Activated CD4-positive, alpha-beta T cell treated with anti-CD3 and anti-CD28 coated beads for 36 hours (primary cell): ENCODE data around the gene SGCG. TPM values are rescaled to one million over a fixed set of nuclear protein-coding genes. Genes with fewer than 3 reads are reported as not detected.

Experiments used
- ATAC-seq: fragments of 200-7000 bp; cut with Tn5 transposase; one replicate; pipeline ENCODE4 v1.10.0; 2021; ENCODE audit warnings: mild to moderate bottlenecking, moderate library complexity
- CTCF ChIA-PET: fragments of 350-600 bp; sonication (Branson Sonifier 250); formaldehyde crosslinking; loops from one replicate; lab custom pipeline; 2021; ENCODE audit warnings: antibody characterized with exemption; lab: Charles Lee
- POLR2A ChIA-PET: fragments of 350-600 bp; sonication (Branson Sonifier 250); formaldehyde crosslinking; loops from one replicate; lab custom pipeline; 2021; ENCODE audit warnings: antibody characterized with exemption, inconsistent platforms; lab: Charles Lee
- DNase-seq: peaks from one replicate; pipeline ENCODE4 v3.0.0-alpha.2; 2020
- H3K27ac Mint-ChIP-seq: one replicate; pipeline ENCODE4 v1.8.0; 2021; ENCODE audit warnings: mixed read lengths
- H3K27me3 Mint-ChIP-seq: one replicate; pipeline ENCODE4 v1.8.0; 2021; ENCODE audit warnings: mixed read lengths
- H3K36me3 Mint-ChIP-seq: one replicate; pipeline ENCODE4 v1.8.0; 2021; ENCODE audit warnings: low read depth, mixed read lengths
- H3K4me1 Mint-ChIP-seq: one replicate; pipeline ENCODE4 v1.8.0; 2021; ENCODE audit warnings: mixed read lengths
- H3K4me3 Mint-ChIP-seq: one replicate; pipeline ENCODE4 v1.8.0; 2021; ENCODE audit warnings: mild to moderate bottlenecking, moderate library complexity, mixed read lengths
- H3K9me3 Mint-ChIP-seq: one replicate; pipeline ENCODE4 v1.8.0; 2021; ENCODE audit warnings: low read depth, mixed read lengths
- intact Hi-C, 2 experiments: fragments of 100-400 bp; cut with DNase I in 1 of 2; cut with micrococcal nuclease in 1 of 2; formaldehyde crosslinking; loops; one replicate each; pipeline versions ENCODE4 v1.14.2 to v1.15.1; 2022 to 2024; cut with DNase I, micrococcal nuclease
- total RNA-seq, 2 experiments: library from RNA; stranded (reverse); gene quantifications; one replicate each; pipeline ENCODE4 v1.2.3, GENCODE V29; 2021

SGCG gene
- total RNA-seq, 2 experiments from 2014 or later: not detected

DNA sequence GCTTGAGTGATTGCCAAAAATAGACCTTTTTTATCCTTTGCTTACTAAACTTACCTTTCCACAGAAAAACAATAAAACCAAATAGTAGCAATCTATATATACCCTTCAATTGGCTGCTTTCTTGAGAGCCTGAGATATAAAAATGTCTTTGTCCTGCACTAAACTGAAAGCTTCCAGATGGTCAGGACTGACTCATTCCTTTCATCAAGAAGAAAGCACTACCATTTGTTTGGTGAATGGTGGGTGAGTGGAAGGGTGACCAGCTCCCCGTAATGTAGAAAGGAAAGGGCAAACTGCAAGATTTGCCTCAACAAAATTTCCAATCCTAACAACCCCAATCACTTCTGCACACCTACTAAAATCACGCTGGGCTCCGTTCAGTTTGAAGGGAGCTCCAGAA is 184.9 kb downstream of the SGCG start:
- no peak overlapping the region for H3K4me3 Mint-ChIP-seq
- intact Hi-C loops: no loop called here
- H3K9me3 Mint-ChIP-seq: no peaks in the 10 kb centered on the region
- no peaks in the 10 kb centered on the region for H3K4me1 Mint-ChIP-seq
- no peak overlapping the region for H3K27ac Mint-ChIP-seq
- ATAC-seq (no peak), DNase-seq (no peak)
- ChIA-PET POLR2A (interaction anchor here (0.7 kb wide), 1 partner anchor 10 kb away, joined by 3 read pairs; no protein-coding TSS in a partner anchor), CTCF (no interaction called here)
- H3K27me3 Mint-ChIP-seq: no peaks in the 10 kb centered on the region
- peaks cover 68% of the 10 kb centered on the region for H3K36me3 Mint-ChIP-seq

DNA sequence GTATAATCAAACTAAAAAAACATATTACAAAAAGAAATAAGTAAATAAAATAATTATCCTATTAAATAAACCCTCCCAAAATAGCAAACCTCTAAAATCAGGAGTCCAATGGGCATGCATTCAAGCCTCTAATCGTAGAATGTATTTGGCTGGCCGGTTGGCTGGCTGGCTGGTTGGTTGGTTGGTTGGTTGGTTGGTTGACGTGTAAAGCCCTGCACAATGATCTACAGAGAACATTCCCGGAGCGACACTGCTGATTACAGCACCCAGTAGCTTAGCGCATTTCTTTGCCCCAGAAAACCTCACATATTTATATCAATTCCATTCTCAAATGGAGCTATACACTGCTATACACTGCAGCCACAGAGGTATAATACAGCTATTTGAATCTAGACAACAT is 187.1 kb downstream of the SGCG start:
- Mint-ChIP-seq H3K4me3 (no peak overlapping the region), H3K9me3 (no peaks in the 10 kb centered on the region), H3K4me1 (peaks cover 12% of the 10 kb centered on the region), H3K27me3 (no peaks in the 10 kb centered on the region), H3K27ac (no peak overlapping the region), H3K36me3 (peaks cover 76% of the 10 kb centered on the region)
- no peak for ATAC-seq
- ChIA-PET CTCF (no interaction called here), POLR2A (no interaction called here)
- DNase-seq: no peak
- intact Hi-C loops: no loop called here

DNA sequence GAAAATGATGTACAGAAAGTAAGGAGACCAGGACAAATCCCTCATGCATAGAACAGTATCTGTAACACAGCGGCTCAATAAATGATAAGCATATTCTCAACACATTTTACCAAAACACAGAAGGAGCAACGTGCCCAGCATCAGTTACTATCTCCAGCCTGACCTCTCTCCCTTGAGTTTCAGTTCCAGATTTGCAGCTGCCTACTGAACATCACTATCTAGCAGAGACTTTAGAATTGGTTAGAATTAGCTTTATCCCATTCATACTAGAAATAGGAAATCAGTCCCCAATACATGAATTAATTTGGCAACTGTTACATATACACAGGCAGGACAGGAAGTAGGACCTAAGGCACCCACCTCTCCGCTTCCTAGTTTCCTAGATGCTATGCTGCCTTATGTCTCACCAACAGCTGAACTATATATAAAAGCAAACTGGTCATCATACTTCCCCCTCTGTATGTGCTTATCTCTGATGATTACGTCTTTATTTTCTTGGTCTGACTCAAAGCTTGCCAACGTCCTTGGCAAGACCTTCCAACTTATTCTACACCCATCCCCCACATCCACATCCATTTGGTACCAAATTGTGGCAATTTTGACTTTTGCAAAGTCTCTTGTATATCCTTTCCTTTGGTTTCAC is 191.6 kb downstream of the SGCG start:
- H3K27me3 Mint-ChIP-seq: no peaks in the 10 kb centered on the region
- peaks cover 47% of the 10 kb centered on the region for H3K36me3 Mint-ChIP-seq
- no peak for ATAC-seq
- CTCF ChIA-PET: no interaction called here
- intact Hi-C loops: loop anchor here in 1 of 2 experiments (10.0 kb wide), 2 partner anchors 592 to 1142 kb away; partner anchors contain the start of gene PARP4
- POLR2A ChIA-PET: no interaction called here
- no peak for DNase-seq
- peak overlapping the region; percentile 4 for H3K4me3 Mint-ChIP-seq
- peaks cover 38% of the 10 kb centered on the region for H3K4me1 Mint-ChIP-seq
- no peaks in the 10 kb centered on the region for H3K9me3 Mint-ChIP-seq
- peak overlapping the region; percentile 1 for H3K27ac Mint-ChIP-seq
